IPS-15b (cell line): ENCODE data around the gene FAM20B.

ENCODE experiments used
- H3K27me3 ChIP-seq: one replicate; pipeline ENCODE4 v1.6.1; 2013; ENCODE audit warnings: low read length; ENCODE audit not compliant: control insufficient read depth, insufficient read depth
- H3K36me3 ChIP-seq: one replicate; pipeline ENCODE4 v1.6.1; 2013; ENCODE audit warnings: low read length; ENCODE audit not compliant: control insufficient read depth, insufficient read depth
- H3K4me1 ChIP-seq: one replicate; pipeline ENCODE4 v1.6.1; 2013; ENCODE audit warnings: mild to moderate bottlenecking, low read length; ENCODE audit not compliant: control insufficient read depth, insufficient read depth
- H3K4me3 ChIP-seq: one replicate; pipeline ENCODE4 v1.5.1; 2013; ENCODE audit warnings: low read depth, low read length
- H3K9ac ChIP-seq: one replicate; pipeline ENCODE4 v1.6.1; 2013; ENCODE audit warnings: low read depth, mild to moderate bottlenecking, low read length
- H3K9me3 ChIP-seq: one replicate; pipeline ENCODE4 v1.6.1; 2013; ENCODE audit warnings: mild to moderate bottlenecking, low read length; ENCODE audit not compliant: control insufficient read depth, insufficient read depth

Gene FAM20B

DNA sequence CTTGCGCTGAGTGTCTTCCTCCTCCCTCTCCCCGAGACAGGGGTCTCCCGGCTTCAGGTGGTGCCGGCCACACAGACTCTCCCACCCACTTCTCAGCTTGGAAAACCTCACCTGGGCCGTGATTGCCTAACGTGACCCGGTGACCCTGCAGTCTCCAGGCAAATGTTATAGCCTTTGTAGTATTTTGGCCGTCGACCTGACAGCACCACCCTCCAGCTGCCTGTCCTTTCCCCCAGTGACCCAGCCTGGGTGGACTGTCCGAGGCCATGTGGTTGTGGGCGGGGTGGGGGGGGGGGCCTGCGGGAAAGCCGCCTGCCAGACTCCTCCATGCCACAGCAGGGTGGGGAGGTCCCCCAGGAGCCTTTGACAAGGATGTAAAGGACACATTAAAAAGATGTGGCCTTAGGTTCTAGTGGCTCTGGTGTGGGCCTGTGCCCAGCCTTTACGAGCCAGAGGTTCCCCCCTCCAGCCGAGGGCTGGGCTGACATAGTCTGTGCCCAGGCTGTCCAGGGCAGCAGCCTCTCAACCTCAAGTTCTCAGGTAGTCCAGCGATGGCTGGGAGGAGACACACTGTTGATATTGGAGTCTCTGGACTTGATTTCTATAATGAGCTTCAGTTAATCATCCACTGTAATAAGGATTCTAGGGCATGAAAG is 64.3 kb downstream of the FAM20B start:
- peaks cover 12% of the 10 kb centered on the region for H3K4me1 ChIP-seq
- H3K4me3 ChIP-seq: peak overlapping the region; percentile 18
- no peak overlapping the region for H3K9ac ChIP-seq
- no peaks in the 10 kb centered on the region for H3K27me3 ChIP-seq
- H3K36me3 ChIP-seq: peaks cover 46% of the 10 kb centered on the region
- no peaks in the 10 kb centered on the region for H3K9me3 ChIP-seq

DNA sequence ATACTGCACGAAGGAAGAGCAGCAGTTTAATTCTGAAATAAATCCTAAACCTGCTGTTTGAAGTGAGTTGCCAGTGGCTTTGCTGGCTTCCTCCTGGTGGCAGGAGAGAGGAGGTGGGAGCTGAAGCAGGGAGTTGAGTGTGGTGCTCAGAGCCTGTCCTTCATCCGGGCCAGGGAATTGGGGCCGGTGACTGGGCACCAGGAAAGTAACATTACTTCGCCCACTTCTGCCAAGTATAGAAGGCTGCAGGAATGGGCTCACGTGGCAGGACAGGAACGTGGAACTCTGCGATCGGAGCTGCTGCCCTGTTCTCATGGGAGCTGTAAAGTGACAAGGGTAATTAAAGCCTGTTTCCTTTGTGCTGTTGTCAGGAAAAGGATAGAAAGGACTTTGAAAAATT is 64.8 kb downstream of the FAM20B start:
- Histone ChIP-seq H3K9ac (no peak overlapping the region), H3K36me3 (peaks cover 51% of the 10 kb centered on the region), H3K27me3 (no peaks in the 10 kb centered on the region), H3K4me3 (no peak overlapping the region), H3K9me3 (no peaks in the 10 kb centered on the region), H3K4me1 (peaks cover 12% of the 10 kb centered on the region)

DNA sequence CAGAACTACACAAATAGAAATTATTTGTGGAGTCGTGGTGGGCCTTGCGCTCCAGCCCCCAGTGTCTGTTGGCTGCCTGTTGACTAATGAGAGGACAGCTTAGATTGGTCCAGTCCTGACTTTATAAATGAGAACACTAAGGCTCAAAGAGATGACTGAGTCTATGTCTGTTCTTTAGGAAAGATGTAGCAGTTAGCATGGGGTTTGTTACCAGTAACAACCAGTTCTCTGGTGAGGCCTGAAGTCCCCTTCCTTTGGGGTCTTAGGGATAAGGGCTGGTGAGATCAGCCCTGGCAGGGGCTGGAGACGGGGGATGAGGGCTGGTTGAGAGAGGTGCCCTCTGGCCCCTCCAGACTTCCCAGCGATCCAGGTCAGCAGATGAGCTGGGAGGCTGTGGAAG is 65.2 kb downstream of the FAM20B start:
- Histone ChIP-seq H3K36me3 (peaks cover 50% of the 10 kb centered on the region), H3K27me3 (no peaks in the 10 kb centered on the region), H3K4me1 (peaks cover 12% of the 10 kb centered on the region), H3K9me3 (no peaks in the 10 kb centered on the region), H3K9ac (no peak overlapping the region), H3K4me3 (no peak overlapping the region)

DNA sequence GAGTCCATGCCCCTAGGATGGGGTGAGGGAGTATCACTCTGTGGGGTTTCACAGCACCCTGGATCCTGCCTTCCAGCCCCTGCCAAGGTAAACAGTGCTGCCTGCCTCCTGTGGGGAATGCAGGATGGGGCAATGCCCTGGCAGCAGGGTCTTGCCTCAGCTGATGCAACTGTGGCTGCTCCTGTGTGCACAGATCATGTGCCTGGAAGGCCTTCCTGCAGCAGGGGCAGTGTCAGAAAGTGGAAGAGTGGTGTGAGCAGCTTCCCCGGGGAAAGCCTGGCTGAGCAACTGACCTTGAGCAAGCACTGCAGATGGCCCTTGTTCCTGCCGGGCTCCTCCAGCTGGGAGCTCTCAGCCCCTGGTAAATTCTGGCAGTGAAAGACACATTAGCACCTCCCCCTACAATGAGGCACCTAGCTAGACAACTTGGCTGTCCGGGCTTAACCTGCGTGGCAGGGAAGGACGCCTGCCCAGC is 66.0 kb downstream of the FAM20B start:
- H3K27me3 ChIP-seq: no peaks in the 10 kb centered on the region
- H3K9ac ChIP-seq: no peak overlapping the region
- H3K4me1 ChIP-seq: peaks cover 12% of the 10 kb centered on the region
- H3K4me3 ChIP-seq: no peak overlapping the region
- no peaks in the 10 kb centered on the region for H3K9me3 ChIP-seq
- peaks cover 49% of the 10 kb centered on the region for H3K36me3 ChIP-seq

DNA sequence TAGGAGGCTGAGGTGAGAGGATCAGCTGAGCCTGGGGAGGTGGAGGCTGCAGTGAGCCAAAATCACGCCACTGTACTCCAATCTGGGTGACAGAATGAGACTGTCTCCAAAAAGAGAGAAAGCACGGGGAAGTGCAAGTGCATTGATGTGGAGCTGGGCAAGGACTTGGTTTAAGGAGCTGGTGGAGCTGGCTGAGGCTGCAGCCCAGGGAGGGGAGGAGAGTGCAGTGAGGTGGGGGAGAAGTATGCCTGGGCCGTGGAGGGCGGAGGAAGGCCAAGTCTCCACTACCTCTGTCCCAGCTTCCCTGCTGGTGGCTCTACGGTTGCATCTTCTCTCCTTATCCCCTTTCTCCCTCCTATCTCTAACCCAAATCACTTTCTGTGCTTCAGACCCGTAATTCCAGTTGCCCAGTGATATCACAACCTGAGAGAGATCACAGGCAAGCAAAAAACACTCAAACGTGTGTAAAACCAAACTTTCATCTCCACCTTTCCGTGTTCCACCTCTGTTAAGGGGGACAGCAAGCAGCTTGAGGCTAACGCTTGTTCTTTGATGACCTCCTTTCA is 67.3 kb downstream of the FAM20B start:
- no peaks in the 10 kb centered on the region for H3K27me3 ChIP-seq
- peaks cover 49% of the 10 kb centered on the region for H3K36me3 ChIP-seq
- peaks cover 7% of the 10 kb centered on the region for H3K4me1 ChIP-seq
- H3K9ac ChIP-seq: no peak overlapping the region
- H3K9me3 ChIP-seq: no peaks in the 10 kb centered on the region
- H3K4me3 ChIP-seq: no peak overlapping the region

DNA sequence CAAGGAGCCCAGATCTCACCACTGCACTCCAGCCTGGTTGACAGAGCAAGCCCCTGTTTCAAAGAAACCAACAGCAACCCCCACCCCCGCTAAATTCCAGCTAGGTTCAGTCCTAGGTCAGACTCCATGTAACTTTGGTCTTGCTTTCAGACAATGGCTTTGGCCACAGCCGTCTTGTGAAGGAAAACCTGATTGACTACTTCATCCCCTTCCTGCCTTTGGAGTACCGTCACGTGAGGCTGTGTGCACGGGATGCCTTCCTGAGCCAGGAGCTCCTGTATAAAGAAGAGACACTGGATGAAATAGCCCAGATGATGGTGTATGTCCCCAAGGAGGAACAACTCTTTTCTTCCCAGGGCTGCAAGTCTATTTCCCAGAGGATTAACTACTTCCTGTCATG is 69.1 kb downstream of the FAM20B start:
- Histone ChIP-seq H3K27me3 (no peaks in the 10 kb centered on the region), H3K9ac (no peak overlapping the region), H3K4me3 (no peak overlapping the region), H3K4me1 (peaks cover 5% of the 10 kb centered on the region), H3K9me3 (no peaks in the 10 kb centered on the region), H3K36me3 (peaks cover 46% of the 10 kb centered on the region)

DNA sequence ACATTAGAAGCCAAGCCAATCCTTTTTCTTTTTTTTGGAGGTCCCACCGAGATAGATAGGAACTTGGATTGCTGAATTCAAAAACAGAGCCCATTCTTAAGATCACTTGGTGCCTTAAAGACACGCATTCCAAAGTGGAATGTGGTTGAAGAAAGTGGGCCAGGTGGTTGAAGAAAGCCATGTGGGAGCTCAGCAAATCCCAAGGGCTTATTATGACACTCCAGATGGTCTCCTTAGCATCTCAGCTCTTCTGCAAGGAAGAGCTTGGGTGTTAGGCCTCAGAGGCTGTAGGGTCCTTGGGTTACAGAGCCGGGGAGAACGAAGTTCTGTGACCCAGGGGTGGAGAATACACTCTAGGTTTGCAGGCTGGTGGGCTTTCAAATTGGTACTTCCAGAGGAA is 69.7 kb downstream of the FAM20B start:
- Histone ChIP-seq H3K9ac (no peak overlapping the region), H3K27me3 (no peaks in the 10 kb centered on the region), H3K36me3 (peaks cover 46% of the 10 kb centered on the region), H3K9me3 (no peaks in the 10 kb centered on the region), H3K4me3 (no peak overlapping the region), H3K4me1 (peaks cover 5% of the 10 kb centered on the region)

DNA sequence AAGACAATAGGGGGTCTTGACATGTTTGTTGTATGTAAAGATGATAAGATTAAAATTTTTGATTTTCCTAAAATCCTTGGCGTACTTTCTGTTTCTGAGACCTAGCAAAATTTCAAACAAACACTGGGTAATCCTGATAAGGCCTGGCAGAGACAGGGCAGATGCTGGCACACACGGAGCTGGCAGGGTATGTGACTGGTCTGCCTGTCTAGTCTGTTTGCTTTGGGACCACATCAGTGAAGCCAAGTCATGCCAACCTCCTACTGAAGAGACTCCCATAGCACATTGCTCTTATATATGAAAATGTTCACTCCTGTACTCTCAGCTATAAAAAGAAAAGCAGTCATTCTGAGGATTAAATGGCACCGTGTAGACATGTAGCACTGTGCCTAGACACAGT is 70.2 kb downstream of the FAM20B start:
- H3K9ac ChIP-seq: no peak overlapping the region
- H3K4me3 ChIP-seq: no peak overlapping the region
- no peaks in the 10 kb centered on the region for H3K27me3 ChIP-seq
- H3K4me1 ChIP-seq: peaks cover 5% of the 10 kb centered on the region
- peaks cover 41% of the 10 kb centered on the region for H3K36me3 ChIP-seq
- no peaks in the 10 kb centered on the region for H3K9me3 ChIP-seq

DNA sequence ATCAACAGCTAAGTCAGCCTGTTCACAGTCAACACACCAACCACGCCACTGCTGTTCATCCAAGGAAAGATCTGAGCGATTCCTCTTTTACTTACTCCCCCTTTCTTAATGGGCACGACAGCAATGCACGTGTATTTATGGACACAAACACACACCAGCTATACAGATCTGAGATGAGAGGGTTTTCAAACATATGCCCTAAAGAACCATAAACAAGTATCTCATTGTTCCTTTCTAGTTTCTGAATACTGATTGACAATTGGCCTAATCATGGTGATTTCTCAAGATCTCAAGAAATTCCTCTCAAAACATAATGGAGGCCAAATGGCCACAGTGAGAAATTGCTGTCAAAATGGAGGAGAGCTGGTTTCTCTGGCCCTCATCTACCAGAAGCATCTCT is 74.2 kb downstream of the FAM20B start:
- Histone ChIP-seq H3K36me3 (peaks cover 12% of the 10 kb centered on the region), H3K9ac (no peak overlapping the region), H3K4me1 (peaks cover 5% of the 10 kb centered on the region), H3K4me3 (no peak overlapping the region), H3K27me3 (no peaks in the 10 kb centered on the region), H3K9me3 (no peaks in the 10 kb centered on the region)

DNA sequence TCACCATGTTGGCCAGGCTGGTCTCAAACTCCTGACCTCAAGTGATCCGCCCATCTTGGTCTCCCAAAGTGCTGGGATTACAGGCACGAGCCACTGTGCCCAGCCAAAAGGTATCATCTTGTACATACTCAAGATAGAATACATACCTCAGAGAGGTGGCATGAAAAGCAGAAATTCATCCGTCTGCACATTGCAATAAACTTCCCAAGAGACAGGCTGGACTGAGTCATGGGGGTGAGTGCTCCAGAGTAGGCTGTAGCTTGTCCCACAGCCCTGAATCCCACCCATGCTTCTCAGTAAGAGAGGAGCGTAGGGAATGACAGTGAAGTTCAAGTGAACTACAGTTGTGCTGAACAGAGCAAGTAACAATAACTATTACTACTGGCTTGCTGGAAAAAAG is 75.9 kb downstream of the FAM20B start:
- H3K9ac ChIP-seq: no peak overlapping the region
- peaks cover 12% of the 10 kb centered on the region for H3K4me1 ChIP-seq
- no peaks in the 10 kb centered on the region for H3K27me3 ChIP-seq
- H3K36me3 ChIP-seq: no peaks in the 10 kb centered on the region
- no peak overlapping the region for H3K4me3 ChIP-seq
- no peaks in the 10 kb centered on the region for H3K9me3 ChIP-seq

DNA sequence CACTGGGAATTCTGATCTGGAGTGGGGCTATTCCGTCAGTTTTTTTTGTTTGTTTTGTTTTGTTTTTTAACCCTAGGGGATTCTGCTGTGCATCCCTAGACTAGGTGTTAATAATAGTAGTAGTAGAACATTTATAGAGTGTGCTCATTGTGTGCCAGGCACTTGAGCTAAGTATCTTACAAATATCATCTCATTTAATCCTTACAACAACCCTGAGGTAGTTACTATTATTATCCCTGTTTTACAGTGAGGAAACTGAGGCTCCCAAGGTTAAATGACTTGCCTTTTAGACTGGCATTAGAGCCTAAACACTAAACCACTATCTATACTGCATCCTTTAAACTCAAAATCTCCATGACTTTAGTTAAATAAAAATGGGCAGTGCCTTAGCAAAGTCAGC is 78.3 kb downstream of the FAM20B start:
- peaks cover 8% of the 10 kb centered on the region for H3K36me3 ChIP-seq
- peaks cover 12% of the 10 kb centered on the region for H3K4me1 ChIP-seq
- no peak overlapping the region for H3K4me3 ChIP-seq
- H3K9me3 ChIP-seq: no peaks in the 10 kb centered on the region
- H3K27me3 ChIP-seq: no peaks in the 10 kb centered on the region
- H3K9ac ChIP-seq: no peak overlapping the region

DNA sequence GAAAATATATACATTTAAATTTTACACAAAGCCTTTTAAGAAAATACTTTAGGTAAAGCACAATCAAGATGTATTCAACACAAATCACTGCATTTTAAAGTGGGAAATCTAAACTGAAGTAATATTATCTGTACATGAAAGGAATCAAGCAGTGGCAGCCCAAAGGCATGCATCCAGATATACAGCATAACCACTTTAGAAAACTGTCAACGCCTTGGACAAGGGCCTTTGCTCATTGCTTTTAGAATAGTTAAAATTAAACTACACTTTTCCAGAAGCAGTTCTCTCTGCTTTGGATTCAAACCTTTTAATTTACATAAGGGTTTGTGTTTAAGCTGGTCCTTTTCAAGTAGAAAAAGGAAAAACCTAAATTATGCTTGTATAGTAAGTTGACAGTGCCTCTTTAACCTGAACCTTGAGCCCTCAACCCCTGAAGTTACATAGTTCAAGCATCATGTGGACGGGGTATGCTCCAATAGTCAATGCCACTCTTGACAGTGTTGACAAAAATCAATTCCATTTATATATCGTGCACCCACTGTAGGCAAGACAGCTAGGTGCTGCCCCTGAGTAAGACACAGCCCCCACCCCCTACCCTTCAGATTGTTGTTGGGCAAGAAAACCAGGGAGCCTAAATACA is 79.0 kb downstream of the FAM20B start:
- H3K27me3 ChIP-seq: no peaks in the 10 kb centered on the region
- no peaks in the 10 kb centered on the region for H3K9me3 ChIP-seq
- H3K36me3 ChIP-seq: peaks cover 12% of the 10 kb centered on the region
- H3K9ac ChIP-seq: no peak overlapping the region
- no peak overlapping the region for H3K4me3 ChIP-seq
- peaks cover 8% of the 10 kb centered on the region for H3K4me1 ChIP-seq
